Activated naive CD4-positive, alpha-beta T cell treated with anti-CD3 and anti-CD28 coated beads, Interleukin-2, amount 50 U/mL, for 72 hours (primary cell): ENCODE data around the gene LRTM2. TPM values are rescaled to one million over a fixed set of nuclear protein-coding genes. Genes with fewer than 3 reads are reported as not detected.

Source experiments
- ATAC-seq, 2 donors: fragments of 150-1000 bp; cut with Tn5 transposase; 2 replicates each; pipeline ENCODE4 v1.10.0; 2021; ENCODE audit warnings: mild to moderate bottlenecking in 2 of 2, moderate library complexity in 2 of 2
- DNase-seq, 2 donors: peaks; one replicate each; pipeline ENCODE4 v3.0.0; 2021 to 2022; ENCODE audit warnings: low spot score in 2 of 2
- H3K27ac Mint-ChIP-seq, 2 donors: one replicate each; pipeline ENCODE4 v1.8.0; 2022; ENCODE audit warnings: mild to moderate bottlenecking in 2 of 2, mixed read lengths in 2 of 2
- H3K36me3 Mint-ChIP-seq, 2 donors: one replicate each; pipeline ENCODE4 v1.8.0; 2022; ENCODE audit warnings: mixed read lengths in 2 of 2
- H3K9me3 Mint-ChIP-seq, 2 donors: one replicate each; pipeline ENCODE4 v1.8.0; 2022; ENCODE audit warnings: mixed read lengths in 2 of 2
- total RNA-seq, 2 donors: library from RNA; stranded (reverse); gene quantifications; one replicate each; pipeline ENCODE4 v1.2.3, GENCODE V29; 2022

The LRTM2 gene
- total RNA-seq, 2 donors from 2014 or later: not detected

DNA sequence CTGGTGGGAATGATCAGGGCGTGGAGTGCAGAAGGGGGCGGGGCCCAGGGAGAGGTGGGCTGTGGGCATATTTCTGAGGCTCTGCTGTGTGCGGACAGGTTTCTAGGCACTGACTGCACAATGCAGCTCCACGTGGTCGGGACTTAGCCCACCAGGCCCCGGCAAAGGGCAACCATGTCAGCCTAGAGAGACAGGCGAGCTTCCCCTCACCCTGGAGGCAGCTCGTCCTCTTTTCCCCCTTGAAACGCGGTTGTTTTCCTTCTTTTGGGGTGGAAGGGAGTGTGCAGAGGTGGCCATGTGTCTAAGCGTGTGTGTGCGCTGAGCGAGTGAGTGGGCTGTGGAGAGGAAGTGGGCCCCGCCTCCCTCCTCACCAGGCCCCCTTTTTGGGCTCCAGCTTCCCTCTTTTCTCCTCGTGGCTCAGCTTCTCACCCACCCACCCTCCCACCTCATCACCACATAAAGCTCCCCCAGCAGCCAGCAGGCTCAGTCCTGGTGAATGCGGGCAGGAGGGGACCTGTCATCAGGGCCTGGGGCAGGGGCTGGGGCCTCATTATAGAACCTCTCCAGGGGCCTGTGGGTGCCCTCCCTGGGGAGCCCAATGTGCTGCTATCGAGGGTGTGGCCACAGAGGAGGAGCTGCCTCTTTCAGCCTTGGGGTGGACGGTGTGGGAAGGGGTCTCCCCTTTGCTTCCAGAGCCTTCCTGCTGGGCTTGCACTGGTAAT, 22.0 kb downstream of the LRTM2 start:
- Mint-ChIP-seq H3K27ac (no peak overlapping the region), H3K36me3 (no peaks in the 10 kb centered on the region), H3K9me3 (no peaks in the 10 kb centered on the region)
- peak in 1 of 2 donors; percentile 14 for DNase-seq
- no peak for ATAC-seq

DNA sequence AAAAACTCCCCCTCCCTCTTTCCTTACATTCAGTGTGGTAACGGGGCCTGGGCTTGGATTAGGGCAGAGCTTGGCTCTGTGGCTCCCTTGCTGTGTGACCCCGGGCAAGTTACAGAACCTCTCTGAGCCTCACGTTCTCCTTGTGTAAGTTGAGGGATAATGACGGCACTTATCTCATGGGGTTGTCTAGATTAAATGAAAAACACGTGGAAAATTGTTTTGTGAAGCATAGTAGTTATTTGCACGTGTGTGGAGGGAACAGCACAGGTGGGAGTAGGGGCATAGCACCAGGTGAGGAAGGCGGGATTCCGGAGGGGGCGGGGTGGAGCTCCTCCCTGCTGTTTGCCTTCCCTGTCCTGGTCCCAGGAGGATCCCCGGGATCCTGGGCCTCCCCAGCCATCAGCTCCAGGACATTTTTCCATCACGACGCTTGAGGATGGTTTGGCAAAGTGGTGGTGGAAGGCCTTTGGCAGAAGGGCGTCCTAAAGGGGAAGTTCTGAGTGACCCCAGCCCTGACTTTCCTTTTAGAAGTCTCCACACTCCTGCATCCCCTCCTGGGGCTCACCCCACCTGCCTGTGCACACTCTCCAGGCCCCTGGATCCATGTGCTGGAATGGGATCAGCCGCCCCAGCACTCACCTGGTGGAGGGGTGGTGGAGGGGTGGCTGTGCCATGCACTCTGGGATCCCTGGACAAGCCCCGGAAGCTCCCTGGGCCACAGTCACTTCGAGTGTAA, 22.7 kb downstream of the LRTM2 start:
- Mint-ChIP-seq H3K9me3 (no peaks in the 10 kb centered on the region), H3K27ac (no peak overlapping the region), H3K36me3 (no peaks in the 10 kb centered on the region)
- peak in 1 of 2 donors; percentile 20 for DNase-seq
- no peak for ATAC-seq

DNA sequence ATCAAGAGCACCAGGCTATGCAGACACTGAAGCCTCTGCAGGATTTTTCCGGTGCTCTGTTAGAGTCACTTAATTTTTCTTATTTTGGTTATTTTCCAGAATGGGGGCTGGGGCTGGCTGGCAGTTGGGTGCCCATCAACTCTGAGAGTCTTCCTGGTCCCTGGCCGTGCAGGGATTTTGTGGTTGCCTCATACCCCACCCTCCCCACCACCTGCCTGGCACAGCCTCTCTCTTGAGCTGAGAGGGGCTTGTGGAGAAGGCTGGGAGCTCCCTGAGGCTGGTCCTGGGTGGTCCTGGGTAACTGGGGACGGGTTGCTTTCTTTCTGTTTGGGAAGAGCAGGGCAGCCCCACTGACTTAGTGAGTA, 23.3 kb downstream of the LRTM2 start:
- ATAC-seq: no peak

DNA sequence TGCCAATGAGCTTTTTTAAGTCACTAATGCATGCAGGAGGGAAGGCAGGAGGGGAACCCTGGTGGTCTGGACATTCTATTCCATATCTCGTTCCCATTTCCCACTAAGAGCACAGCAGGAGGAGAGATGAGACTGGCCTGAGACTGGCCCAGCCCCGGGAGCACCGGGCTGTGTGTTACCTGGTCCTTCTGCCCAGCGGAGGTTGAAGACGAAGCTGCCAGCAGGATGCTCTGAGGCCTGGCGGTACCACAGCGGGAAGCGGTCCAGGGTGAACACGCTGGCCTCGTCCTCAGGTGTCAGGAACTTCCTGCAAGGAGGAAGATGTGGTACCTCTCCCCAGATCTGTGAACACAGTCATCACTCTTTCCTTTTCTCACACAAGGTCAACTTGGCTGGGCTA, 23.9 kb downstream of the LRTM2 start:
- no peaks in the 10 kb centered on the region for H3K9me3 Mint-ChIP-seq
- DNase-seq (peak in 1 of 2 donors; percentile 42), ATAC-seq (no peak)
- H3K36me3 Mint-ChIP-seq: no peaks in the 10 kb centered on the region
- H3K27ac Mint-ChIP-seq: no peak overlapping the region

More for the DNA sequence above, 23.3 kb downstream of the LRTM2 start:
- Mint-ChIP-seq H3K36me3 (no peaks in the 10 kb centered on the region), H3K9me3 (no peaks in the 10 kb centered on the region), H3K27ac (no peak overlapping the region)
- DNase-seq: peak in 1 of 2 donors; percentile 18

DNA sequence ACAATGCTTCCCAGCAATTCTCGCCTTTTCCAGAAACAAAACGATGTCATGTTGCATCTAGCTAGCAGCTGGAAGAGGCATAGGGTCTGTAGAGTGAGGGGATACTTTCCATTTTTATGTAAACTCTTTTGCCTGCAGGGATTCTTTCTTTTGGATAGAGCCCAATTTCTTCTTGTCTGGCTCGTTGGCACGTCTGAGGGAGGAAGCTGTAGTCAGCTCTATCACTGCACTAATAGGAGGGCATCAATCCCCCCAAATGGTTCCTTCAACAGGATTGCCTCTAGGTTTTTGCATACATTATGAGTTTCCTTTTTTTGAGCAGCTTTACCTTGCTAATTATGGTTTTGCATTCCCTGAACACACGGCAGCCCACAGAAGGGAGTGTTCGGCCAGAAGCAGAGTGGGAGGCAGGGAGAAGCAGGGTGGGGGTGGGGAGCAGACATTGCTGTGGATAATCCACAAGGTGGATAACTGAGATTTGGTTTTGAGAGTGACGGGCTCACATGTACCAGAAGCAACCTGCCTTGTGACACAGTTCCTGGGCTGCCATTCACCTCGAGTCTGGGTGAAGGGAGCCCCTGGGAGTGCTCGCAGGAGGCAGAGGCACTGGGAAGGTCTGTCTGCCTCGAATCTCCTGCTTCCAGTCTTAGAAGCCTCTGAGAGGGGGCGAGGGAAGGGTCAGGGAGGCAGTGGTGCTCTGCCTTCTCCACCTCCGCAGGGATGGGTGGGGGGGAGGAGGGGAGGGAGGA, 24.5 kb downstream of the LRTM2 start:
- H3K27ac Mint-ChIP-seq: no peak overlapping the region
- DNase-seq (no peak), ATAC-seq (no peak)
- no peaks in the 10 kb centered on the region for H3K9me3 Mint-ChIP-seq
- no peaks in the 10 kb centered on the region for H3K36me3 Mint-ChIP-seq

DNA sequence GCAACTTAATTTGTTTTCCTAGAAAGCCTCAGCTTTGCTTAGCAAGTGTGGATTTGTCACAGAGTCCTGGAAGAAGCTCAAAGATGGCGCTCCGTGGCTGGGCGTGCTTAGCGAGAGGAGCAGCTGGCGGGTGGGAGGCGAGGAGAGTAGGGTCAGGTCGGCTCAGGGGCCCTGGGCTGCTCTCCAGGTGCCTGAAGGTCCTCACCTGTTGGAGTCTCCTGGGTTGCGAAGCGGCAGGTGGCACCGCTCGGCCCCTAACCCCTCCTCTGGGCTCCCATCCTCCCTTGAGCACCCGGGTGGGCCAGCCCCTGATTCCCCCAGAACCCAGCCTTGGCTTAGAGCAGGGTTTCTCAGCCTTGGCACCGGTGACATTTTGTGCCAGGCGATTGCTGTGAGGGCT, 25.1 kb downstream of the LRTM2 start:
- Mint-ChIP-seq H3K27ac (no peak overlapping the region), H3K9me3 (no peaks in the 10 kb centered on the region), H3K36me3 (no peaks in the 10 kb centered on the region)
- ATAC-seq: no peak
- peak in 1 of 2 donors; percentile 25 for DNase-seq

DNA sequence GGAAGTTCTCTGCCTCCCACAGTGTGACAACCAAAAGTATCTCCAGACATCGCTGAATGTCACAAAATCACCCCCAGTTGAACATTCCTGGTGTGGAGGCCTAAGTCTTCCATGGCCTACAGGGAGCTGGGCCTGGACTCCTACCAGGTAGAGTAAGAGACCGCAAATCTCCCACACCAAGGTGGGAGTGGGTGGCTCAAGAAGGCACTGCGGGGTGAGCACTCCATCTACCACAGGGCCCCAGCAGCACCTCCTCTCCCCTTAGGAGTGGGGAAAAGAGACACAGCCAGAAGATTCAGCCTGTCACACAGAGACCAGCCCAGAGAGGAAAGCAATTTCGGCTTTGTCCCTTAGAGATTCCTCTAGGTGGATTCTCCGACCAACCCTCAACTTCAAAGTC, 25.5 kb downstream of the LRTM2 start:
- Mint-ChIP-seq H3K27ac (no peak overlapping the region), H3K36me3 (no peaks in the 10 kb centered on the region), H3K9me3 (no peaks in the 10 kb centered on the region)
- DNase-seq: no peak
- ATAC-seq: no peak

DNA sequence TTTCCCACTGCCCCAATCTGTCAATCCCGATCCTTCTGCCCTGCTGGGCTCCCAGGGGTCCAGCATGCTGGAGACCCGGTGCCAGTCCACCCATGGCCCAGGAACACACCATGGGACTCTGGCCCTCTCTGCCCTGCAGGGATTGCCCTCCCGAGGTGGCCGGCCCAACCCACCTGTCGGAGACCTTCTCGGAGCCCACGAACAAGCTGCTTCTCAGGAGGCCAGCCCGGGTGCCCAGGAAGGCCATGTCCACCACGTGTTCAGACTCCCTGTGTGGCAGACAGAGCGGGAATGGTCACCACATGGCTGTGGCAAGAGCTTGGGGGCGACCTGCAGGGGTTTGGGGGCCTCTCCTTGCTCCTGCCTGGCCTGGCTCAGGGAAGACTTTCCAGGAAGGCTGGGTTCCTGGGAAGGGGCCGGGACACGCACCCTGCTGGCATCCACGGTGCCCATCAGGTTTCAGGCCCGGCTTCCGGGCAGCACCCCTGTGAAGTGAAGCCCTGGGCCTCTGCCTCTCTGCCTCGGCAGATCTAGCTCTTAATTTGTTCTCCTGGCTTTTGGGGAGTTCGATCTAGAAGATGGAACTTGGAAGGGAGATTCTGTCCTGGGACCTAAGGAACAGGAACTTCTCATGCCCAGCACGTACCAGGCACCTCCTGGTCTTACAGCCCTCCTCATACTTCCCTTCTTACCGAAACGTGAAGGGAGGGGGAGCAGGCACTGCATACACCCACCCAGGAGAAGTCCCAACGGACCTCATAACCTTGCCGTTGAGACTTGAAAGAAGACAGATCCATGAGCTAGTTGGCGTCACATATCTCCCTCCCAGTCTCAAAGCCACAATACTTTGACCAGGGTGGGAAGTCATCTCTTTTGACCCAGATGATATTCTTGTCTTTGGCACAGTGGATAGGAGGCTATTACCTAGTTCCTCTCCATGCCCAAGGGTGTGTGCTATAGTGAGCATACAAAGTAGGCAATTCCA, 26.3 kb downstream of the LRTM2 start:
- Mint-ChIP-seq H3K27ac (peak overlapping the region in 1 of 2 donors; percentile 55), H3K36me3 (no peaks in the 10 kb centered on the region), H3K9me3 (no peaks in the 10 kb centered on the region)
- ATAC-seq (no peak), DNase-seq (no peak)

DNA sequence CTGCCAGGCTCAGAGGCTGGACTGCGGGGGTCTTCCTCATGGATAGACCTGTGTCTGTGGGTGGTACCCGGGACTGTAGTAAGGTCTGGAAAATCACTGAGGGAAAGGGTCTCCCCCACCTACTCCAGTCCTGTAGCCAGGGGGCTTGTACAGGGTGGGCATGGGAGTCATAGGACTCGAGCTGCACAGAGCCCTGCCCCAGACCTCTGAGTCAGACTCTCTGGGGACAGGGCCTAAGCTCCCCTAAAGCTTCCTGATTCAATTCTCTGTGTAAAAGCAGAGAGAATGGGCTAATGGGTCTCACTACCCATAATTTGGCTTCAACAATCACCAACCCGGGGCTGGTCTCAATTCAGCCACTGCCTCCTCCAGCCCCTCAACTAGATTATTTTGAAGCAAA, 27.0 kb downstream of the LRTM2 start:
- ATAC-seq (no peak), DNase-seq (no peak)
- no peak overlapping the region for H3K27ac Mint-ChIP-seq
- H3K36me3 Mint-ChIP-seq: no peaks in the 10 kb centered on the region
- no peaks in the 10 kb centered on the region for H3K9me3 Mint-ChIP-seq

DNA sequence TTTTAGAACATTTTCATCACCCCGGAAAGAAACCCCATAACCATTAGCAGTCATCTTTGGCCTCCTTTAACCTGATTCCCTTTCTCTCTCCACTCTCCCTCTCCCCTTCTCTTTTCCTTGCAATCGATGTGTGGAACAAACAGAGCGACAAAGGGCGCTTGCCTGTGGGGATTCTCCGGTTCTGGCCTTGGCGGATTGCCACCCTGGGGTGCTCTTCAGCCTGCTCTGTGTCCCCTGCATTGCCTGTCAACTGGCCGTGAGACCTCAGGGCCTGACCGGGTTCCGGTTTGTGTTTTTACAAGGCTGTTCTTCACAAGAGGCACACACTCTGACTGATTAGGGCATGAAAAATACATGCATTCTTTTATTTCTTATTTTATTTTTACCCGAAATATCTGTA, 27.8 kb downstream of the LRTM2 start:
- no peak for ATAC-seq
- Mint-ChIP-seq H3K9me3 (no peaks in the 10 kb centered on the region), H3K27ac (peak overlapping the region in 1 of 2 donors; percentile 76), H3K36me3 (no peaks in the 10 kb centered on the region)
- DNase-seq: no peak

DNA sequence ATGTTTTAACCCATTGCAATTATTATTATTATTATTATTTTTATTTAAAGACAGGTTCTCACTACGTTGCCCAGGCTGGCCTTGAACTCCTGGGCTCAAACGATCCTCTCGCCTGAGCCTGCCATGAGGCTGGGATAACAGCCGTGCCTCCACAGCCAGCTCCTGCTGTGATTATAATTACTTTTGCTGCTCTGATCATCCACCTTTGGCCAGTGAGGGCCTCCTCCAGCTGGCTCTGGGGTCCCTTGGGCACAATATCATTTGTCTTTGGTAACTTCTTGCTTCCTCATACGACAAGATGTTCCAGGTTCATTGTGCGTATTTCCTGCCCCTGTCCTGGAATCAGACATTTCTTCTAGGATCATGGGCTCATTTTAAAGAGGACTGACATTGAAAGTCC, 28.4 kb downstream of the LRTM2 start:
- H3K36me3 Mint-ChIP-seq: no peaks in the 10 kb centered on the region
- no peak overlapping the region for H3K27ac Mint-ChIP-seq
- no peak for DNase-seq
- no peak for ATAC-seq
- H3K9me3 Mint-ChIP-seq: no peaks in the 10 kb centered on the region

DNA sequence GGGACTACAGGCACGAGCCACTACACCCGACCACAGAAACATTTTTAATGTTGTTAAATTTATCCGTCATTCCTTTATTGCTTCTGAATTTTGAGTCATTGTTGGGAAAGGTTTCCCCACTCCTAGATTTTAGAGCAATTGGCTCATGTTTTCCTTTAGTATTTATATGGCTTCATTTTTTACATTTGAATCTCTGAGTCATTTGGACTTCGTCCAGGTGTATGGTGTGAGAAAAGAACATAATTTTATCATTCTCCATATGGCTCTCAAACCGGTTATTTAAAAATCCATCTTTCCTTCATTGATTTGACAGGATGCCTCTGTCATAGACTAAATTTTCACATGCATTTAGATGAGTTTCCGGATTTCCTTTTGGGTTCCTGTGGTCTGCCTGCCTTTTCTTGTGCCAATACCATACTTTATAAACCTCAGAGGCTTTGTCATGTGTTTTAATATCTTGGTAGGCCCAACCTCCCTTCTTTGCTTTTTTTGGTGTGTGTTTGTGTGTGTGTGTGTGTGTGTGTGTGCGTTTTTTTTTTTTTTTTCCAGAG, 30.9 kb downstream of the LRTM2 start:
- H3K9me3 Mint-ChIP-seq: peaks cover 0 to 2% of the 10 kb centered on the region in 2 donors
- ATAC-seq (no peak), DNase-seq (no peak)
- H3K36me3 Mint-ChIP-seq: no peaks in the 10 kb centered on the region
- no peak overlapping the region for H3K27ac Mint-ChIP-seq

DNA sequence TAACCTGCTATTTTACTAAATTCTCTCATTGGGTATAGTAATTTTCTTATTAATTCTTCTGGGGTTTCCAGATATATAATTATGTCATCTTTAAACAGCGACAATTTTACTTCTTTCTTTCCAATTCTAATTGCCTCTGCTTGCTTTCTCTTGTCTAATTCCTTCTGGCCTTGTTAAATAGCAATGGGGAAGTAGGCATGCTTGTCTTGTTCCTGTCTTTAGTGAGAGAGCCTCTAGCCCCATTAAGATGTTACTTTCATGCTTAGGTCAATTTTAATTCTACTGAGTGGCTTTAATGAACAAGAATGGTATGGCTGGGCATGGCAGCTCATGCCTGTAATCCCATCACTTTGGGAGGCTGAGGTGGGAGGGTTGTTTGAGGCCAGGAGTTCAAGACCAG, 31.7 kb downstream of the LRTM2 start:
- H3K36me3 Mint-ChIP-seq: no peaks in the 10 kb centered on the region
- no peak overlapping the region for H3K27ac Mint-ChIP-seq
- H3K9me3 Mint-ChIP-seq: peaks cover 0 to 2% of the 10 kb centered on the region in 2 donors
- no peak for DNase-seq
- ATAC-seq: no peak

DNA sequence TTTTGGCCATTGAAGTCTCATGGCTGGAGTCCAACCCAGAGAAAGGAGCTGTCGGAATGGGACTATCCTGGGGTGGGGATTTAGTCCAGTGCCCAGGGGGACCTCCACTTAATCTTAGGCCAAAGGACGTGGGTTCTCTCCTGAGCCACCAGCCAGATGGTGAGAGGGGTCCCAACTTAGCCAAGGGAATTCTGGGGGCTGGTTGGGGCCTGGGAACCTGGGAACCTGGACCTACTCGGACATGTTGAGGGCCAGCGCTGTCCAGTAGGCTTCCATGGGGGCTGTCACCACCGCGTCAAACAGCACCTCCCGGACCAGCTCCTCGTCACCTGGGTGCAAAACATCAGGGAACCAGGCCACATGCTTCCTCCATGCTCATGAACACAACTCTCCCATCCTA, 33.4 kb downstream of the LRTM2 start:
- DNase-seq: no peak
- H3K36me3 Mint-ChIP-seq: no peaks in the 10 kb centered on the region

DNA sequence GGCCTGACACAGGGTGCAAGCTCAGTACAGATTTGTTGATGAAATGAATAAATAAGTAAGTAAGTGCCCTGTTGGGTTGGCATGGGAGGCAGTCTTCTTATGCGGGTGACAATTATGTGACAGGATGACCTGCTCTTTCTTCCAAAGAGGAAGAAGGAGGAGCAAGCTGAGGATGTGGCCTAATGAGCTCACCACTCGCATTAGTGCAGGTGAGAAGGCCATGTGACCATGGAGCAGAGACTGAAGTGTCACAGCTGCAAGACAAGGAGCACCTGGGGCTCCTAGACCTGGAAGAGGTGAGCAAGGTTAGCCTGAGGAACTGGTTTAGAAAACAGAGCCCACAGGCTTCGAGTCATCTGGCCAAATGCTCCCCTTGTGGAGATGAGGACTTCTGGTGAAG, 34.9 kb downstream of the LRTM2 start:
- no peak for ATAC-seq
- DNase-seq: no peak
- H3K36me3 Mint-ChIP-seq: no peaks in the 10 kb centered on the region
- peaks cover 0 to 2% of the 10 kb centered on the region in 2 donors for H3K9me3 Mint-ChIP-seq
- H3K27ac Mint-ChIP-seq: no peak overlapping the region

More for the DNA sequence above, 33.4 kb downstream of the LRTM2 start:
- peaks cover 0 to 2% of the 10 kb centered on the region in 2 donors for H3K9me3 Mint-ChIP-seq
- no peak overlapping the region for H3K27ac Mint-ChIP-seq
- no peak for ATAC-seq

DNA sequence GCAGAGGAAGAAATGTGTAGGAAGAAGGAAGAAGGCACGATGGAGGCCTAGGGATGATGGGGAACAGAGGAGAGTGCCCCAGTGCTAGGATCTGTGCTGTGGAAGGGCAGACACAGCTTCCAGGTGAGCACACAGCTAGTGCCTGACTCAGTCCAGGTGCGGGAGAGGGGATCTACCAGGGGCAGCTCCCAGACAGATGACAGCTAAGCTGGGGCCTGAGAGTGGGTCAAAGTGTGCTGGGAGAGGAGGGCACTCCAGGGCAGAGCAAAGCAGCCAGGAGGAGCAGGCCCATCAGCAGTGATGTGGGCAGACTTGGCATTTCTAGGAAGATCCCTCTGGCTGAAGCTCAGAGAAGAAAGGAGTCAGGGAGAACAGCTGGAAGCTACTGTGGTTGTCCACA, 36.7 kb downstream of the LRTM2 start:
- Mint-ChIP-seq H3K9me3 (peaks cover 0 to 2% of the 10 kb centered on the region in 2 donors), H3K27ac (peak overlapping the region in 1 of 2 donors; percentile 6), H3K36me3 (no peaks in the 10 kb centered on the region)
- ATAC-seq: no peak
- DNase-seq: no peak
